HS-5 (cell line): ENCODE data around the gene FAM9A.
"Not testable (repeated sequence)": the region's sequence is repeated elsewhere in the genome, so short reads cannot be mapped to it uniquely, and the experiment has no call there.

Experiments
- DNase-seq: peaks from one replicate; pipeline ENCODE4 v3.0.0-alpha.2; 2012; ENCODE audit warnings: low read depth

FAM9A gene

GRCh38 chrX:8803326-8803725 is 2.1 kb upstream of the FAM9A start:
- no peak for DNase-seq

- not testable (repeated sequence) for DNase-seq
Observed at GRCh38 chrX:8800351-8800750, 832 bp downstream of the FAM9A start.

- DNase-seq, result not testable (repeated sequence)
Observed at GRCh38 chrX:8799281-8799680, 1.9 kb downstream of the FAM9A start.

GRCh38 chrX:8798702-8799101 is 2.5 kb downstream of the FAM9A start:
- not testable (repeated sequence) for DNase-seq

GRCh38 chrX:8787119-8787518 is 14.1 kb downstream of the FAM9A start:
- not testable (repeated sequence) for DNase-seq

GRCh38 chrX:8784162-8784561 is 17.0 kb downstream of the FAM9A start:
- no peak for DNase-seq

- no peak for DNase-seq
Observed at GRCh38 chrX:8783714-8784098, 17.5 kb downstream of the FAM9A start.

- DNase-seq, result no peak
Observed at GRCh38 chrX:8783097-8783713, 18.0 kb downstream of the FAM9A start.

GRCh38 chrX:8782595-8782994 is 18.6 kb downstream of the FAM9A start:
- DNase-seq, result no peak

- DNase-seq, result not testable (repeated sequence)
Observed at GRCh38 chrX:8781921-8782320, 19.3 kb downstream of the FAM9A start.

GRCh38 chrX:8773117-8773516 is 28.1 kb downstream of the FAM9A start:
- DNase-seq, result no peak

- no peak for DNase-seq
Observed at GRCh38 chrX:8760021-8760420, 41.2 kb downstream of the FAM9A start.

GRCh38 chrX:8758706-8759105 is 42.5 kb downstream of the FAM9A start:
- not testable (repeated sequence) for DNase-seq

GRCh38 chrX:8757609-8758389 is 43.4 kb downstream of the FAM9A start:
- not testable (repeated sequence) for DNase-seq

- DNase-seq, result no peak
Observed at GRCh38 chrX:8755813-8756212, 45.4 kb downstream of the FAM9A start.

- DNase-seq, result no peak
Observed at GRCh38 chrX:8755116-8755515, 46.1 kb downstream of the FAM9A start.

GRCh38 chrX:8749697-8750096 is 51.5 kb downstream of the FAM9A start:
- no peak for DNase-seq

GRCh38 chrX:8748855-8749254 is 52.3 kb downstream of the FAM9A start:
- DNase-seq, result no peak

GRCh38 chrX:8743126-8743732 is 58.0 kb downstream of the FAM9A start:
- DNase-seq, result no peak

- no peak for DNase-seq
Observed at GRCh38 chrX:8741981-8742380, 59.2 kb downstream of the FAM9A start.
